HepG2 (cell line): ENCODE data around the gene HECTD1. TPM values are rescaled to one million over a fixed set of nuclear protein-coding genes. Genes with fewer than 3 reads are reported as not detected.
A peak's percentile ranks its signal among the peaks of the same experiment; 100 is the strongest.

Source experiments
- ETV6 ChIP-seq: sonication (generic); formaldehyde crosslinking; conservative IDR thresholded peaks from 2 replicates; pipeline ENCODE4 v1.4.0; 2020; ENCODE audit warnings: missing genetic modification reagents
- SP1 ChIP-seq, 2 experiments: fragments of 450-650 bp in 1 of 2; sonication (generic) in 1 of 2; formaldehyde crosslinking in 1 of 2; IDR thresholded peaks; 2 replicates each; pipeline versions ENCODE4 v1.4.0 to v1.6.1; 2016 to 2020; ENCODE audit warnings: missing genetic modification reagents in 1 of 2
- U2AF1 ChIP-seq: fragments of 200-400 bp; formaldehyde crosslinking; optimal IDR thresholded peaks from 2 replicates; pipeline ENCODE3; 2017; ENCODE audit warnings: mild to moderate bottlenecking, low read depth, low read length
- ZFP36L1 ChIP-seq: sonication (generic); formaldehyde crosslinking; IDR thresholded peaks from 2 replicates; pipeline ENCODE4 v1.8.0; 2022; ENCODE audit warnings: mild to moderate bottlenecking, missing genetic modification reagents, moderate library complexity
- ZNF207 ChIP-seq: fragments of 450-650 bp; IDR thresholded peaks from 2 replicates; pipeline ENCODE4 v1.6.1; 2016; ENCODE audit warnings: antibody characterized with exemption, borderline replicate concordance
- ZSCAN31 ChIP-seq: sonication (generic); formaldehyde crosslinking; IDR thresholded peaks from 2 replicates; pipeline ENCODE4 v1.5.0; 2020; ENCODE audit warnings: low read depth, mild to moderate bottlenecking, missing genetic modification reagents
- polyA plus RNA-seq, 8 experiments: library from polyadenylated mRNA; depleted of rRNA in 3 of 8; stranded (reverse) in 7 of 8; unstranded in 1 of 8; fragments of >200 nt; fragmentation: Illumina TruSeq in 4 of 8; extraction: Trizol in 4 of 8; gene quantifications; 2 replicates each; pipeline versions ENCODE4 v1.2.1 to v1.2.3, GENCODE V29; 2011 to 2016; ENCODE audit warnings: low read depth in 4 of 8, missing spikeins in 1 of 8, mixed read lengths in 1 of 8; ENCODE audit not compliant: insufficient read depth in 1 of 8
- total RNA-seq, 5 experiments: library from RNA; depleted of rRNA; stranded (reverse); fragments of >200 nt; fragmentation: Illumina TruSeq; extraction: Trizol; gene quantifications; 2 replicates each; pipeline ENCODE4 v1.2.3, GENCODE V29; 2016; ENCODE audit warnings: low read depth in 1 of 5
- TF ChIP-seq, protein P1 (sequence below): IDR thresholded peaks from 2 replicates; pipeline ENCODE4 v1.6.1; 2018; ENCODE audit warnings: missing genetic modification reagents, mild to moderate bottlenecking, missing compliant biosample characterization
- TF ChIP-seq, protein P2 (sequence below): fragments of 450-650 bp; IDR thresholded peaks from 2 replicates; pipeline ENCODE4 v1.6.1; 2016
- TF ChIP-seq, protein P3 (sequence below): sonication (generic); formaldehyde crosslinking; IDR thresholded peaks from 2 replicates; pipeline ENCODE4 v1.4.0; 2020; ENCODE audit warnings: missing genetic modification reagents
- TF ChIP-seq, protein P4 (sequence below): sonication (generic); formaldehyde crosslinking; IDR thresholded peaks from 2 replicates; pipeline ENCODE4 v1.8.0; 2022; ENCODE audit warnings: missing genetic modification reagents, mild to moderate bottlenecking, moderate library complexity, borderline replicate concordance
- TF ChIP-seq, protein P5 (sequence below): IDR thresholded peaks from 2 replicates; pipeline ENCODE4 v1.6.1; 2016; ENCODE audit warnings: mild to moderate bottlenecking, missing biosample characterization, missing genetic modification reagents
- TF ChIP-seq, protein P6 (sequence below): sonication (generic); formaldehyde crosslinking; IDR thresholded peaks from 2 replicates; pipeline ENCODE4 v1.8.0; 2022; ENCODE audit warnings: mild to moderate bottlenecking, missing genetic modification reagents, borderline replicate concordance
- TF ChIP-seq, protein P7 (sequence below): sonication (generic); formaldehyde crosslinking; IDR thresholded peaks from 2 replicates; pipeline ENCODE4 v1.4.0; 2020; ENCODE audit warnings: missing genetic modification reagents

Gene HECTD1
- total and polyA plus RNA-seq, 2 of the 13 experiments (the other 11 are each of a cell fraction or from before 2014, with no cell fraction given): 312 to 560 TPM

DNA sequence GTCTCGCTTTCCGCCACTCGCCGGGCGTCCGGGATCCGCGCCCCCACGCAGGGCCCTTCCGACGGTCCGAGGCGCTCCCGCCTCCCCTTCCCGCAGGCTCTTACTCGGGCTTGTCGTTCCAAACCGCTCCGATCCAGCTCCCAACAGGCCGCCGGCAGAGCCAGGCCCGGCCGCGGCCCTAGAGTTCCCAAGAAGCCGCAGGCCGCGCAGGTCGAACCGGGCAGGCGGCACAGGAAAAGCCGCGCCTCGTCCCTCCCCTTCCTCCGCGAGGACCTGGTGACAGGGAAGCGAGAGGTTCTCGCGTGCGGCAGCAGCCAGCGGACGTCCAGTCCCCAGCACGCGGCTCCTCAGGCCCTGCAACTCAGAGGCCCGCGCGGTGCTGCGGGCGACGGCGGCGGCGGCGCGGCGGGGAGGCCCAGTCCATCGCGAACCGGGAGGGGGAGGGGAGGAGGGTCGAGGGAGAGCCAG lies 272 bp downstream of the HECTD1 start (continued):
- TF ChIP-seq, protein P1, sequence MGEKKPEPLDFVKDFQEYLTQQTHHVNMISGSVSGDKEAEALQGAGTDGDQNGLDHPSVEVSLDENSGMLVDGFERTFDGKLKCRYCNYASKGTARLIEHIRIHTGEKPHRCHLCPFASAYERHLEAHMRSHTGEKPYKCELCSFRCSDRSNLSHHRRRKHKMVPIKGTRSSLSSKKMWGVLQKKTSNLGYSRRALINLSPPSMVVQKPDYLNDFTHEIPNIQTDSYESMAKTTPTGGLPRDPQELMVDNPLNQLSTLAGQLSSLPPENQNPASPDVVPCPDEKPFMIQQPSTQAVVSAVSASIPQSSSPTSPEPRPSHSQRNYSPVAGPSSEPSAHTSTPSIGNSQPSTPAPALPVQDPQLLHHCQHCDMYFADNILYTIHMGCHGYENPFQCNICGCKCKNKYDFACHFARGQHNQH (CRISPR knock-in tag): no peak; the same call in 1 of the 2 replicates
- no peak for TF ChIP-seq ZSCAN31 (CRISPR knock-in tag)
- no peak for TF ChIP-seq U2AF1
- peak; percentile 85 for TF ChIP-seq ZFP36L1
- TF ChIP-seq, protein P2, sequence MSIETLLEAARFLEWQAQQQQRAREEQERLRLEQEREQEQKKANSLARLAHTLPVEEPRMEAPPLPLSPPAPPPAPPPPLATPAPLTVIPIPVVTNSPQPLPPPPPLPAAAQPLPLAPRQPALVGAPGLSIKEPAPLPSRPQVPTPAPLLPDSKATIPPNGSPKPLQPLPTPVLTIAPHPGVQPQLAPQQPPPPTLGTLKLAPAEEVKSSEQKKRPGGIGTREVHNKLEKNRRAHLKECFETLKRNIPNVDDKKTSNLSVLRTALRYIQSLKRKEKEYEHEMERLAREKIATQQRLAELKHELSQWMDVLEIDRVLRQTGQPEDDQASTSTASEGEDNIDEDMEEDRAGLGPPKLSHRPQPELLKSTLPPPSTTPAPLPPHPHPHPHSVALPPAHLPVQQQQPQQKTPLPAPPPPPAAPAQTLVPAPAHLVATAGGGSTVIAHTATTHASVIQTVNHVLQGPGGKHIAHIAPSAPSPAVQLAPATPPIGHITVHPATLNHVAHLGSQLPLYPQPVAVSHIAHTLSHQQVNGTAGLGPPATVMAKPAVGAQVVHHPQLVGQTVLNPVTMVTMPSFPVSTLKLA: no peak; the same call in 1 of the 2 replicates
- TF ChIP-seq SP1 (IDR thresholded peaks at IDR 0.05): no peak
- TF ChIP-seq SP1 (CRISPR knock-in tag; IDR thresholded peaks at IDR 0.05): peak; percentile 58; the same call in 1 of the 2 replicates
- TF ChIP-seq, protein P3, sequence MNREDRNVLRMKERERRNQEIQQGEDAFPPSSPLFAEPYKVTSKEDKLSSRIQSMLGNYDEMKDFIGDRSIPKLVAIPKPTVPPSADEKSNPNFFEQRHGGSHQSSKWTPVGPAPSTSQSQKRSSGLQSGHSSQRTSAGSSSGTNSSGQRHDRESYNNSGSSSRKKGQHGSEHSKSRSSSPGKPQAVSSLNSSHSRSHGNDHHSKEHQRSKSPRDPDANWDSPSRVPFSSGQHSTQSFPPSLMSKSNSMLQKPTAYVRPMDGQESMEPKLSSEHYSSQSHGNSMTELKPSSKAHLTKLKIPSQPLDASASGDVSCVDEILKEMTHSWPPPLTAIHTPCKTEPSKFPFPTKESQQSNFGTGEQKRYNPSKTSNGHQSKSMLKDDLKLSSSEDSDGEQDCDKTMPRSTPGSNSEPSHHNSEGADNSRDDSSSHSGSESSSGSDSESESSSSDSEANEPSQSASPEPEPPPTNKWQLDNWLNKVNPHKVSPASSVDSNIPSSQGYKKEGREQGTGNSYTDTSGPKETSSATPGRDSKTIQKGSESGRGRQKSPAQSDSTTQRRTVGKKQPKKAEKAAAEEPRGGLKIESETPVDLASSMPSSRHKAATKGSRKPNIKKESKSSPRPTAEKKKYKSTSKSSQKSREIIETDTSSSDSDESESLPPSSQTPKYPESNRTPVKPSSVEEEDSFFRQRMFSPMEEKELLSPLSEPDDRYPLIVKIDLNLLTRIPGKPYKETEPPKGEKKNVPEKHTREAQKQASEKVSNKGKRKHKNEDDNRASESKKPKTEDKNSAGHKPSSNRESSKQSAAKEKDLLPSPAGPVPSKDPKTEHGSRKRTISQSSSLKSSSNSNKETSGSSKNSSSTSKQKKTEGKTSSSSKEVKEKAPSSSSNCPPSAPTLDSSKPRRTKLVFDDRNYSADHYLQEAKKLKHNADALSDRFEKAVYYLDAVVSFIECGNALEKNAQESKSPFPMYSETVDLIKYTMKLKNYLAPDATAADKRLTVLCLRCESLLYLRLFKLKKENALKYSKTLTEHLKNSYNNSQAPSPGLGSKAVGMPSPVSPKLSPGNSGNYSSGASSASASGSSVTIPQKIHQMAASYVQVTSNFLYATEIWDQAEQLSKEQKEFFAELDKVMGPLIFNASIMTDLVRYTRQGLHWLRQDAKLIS: no peak; the same call in none of the 2 replicates
- TF ChIP-seq, protein P4, sequence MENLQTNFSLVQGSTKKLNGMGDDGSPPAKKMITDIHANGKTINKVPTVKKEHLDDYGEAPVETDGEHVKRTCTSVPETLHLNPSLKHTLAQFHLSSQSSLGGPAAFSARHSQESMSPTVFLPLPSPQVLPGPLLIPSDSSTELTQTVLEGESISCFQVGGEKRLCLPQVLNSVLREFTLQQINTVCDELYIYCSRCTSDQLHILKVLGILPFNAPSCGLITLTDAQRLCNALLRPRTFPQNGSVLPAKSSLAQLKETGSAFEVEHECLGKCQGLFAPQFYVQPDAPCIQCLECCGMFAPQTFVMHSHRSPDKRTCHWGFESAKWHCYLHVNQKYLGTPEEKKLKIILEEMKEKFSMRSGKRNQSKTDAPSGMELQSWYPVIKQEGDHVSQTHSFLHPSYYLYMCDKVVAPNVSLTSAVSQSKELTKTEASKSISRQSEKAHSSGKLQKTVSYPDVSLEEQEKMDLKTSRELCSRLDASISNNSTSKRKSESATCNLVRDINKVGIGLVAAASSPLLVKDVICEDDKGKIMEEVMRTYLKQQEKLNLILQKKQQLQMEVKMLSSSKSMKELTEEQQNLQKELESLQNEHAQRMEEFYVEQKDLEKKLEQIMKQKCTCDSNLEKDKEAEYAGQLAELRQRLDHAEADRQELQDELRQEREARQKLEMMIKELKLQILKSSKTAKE (CRISPR knock-in tag): peak; percentile 22; the same call in 1 of the 2 replicates
- TF ChIP-seq, protein P5, sequence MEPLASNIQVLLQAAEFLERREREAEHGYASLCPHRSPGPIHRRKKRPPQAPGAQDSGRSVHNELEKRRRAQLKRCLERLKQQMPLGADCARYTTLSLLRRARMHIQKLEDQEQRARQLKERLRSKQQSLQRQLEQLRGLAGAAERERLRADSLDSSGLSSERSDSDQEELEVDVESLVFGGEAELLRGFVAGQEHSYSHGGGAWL (CRISPR knock-in tag): peak; percentile 98
- TF ChIP-seq ETV6: peak; percentile 87
- no peak for TF ChIP-seq ZNF207
- TF ChIP-seq, protein P6, sequence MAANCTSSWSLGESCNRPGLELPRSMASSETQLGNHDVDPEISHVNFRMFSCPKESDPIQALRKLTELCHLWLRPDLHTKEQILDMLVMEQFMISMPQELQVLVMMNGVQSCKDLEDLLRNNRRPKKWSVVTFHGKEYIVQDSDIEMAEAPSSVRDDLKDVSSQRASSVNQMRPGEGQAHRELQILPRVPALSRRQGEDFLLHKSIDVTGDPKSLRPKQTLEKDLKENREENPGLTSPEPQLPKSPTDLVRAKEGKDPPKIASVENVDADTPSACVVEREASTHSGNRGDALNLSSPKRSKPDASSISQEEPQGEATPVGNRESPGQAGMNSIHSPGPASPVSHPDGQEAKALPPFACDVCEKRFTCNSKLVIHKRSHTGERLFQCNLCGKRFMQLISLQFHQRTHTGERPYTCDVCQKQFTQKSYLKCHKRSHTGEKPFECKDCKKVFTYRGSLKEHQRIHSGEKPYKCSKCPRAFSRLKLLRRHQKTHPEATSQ (CRISPR knock-in tag): peak; percentile 83
- TF ChIP-seq, protein P7, sequence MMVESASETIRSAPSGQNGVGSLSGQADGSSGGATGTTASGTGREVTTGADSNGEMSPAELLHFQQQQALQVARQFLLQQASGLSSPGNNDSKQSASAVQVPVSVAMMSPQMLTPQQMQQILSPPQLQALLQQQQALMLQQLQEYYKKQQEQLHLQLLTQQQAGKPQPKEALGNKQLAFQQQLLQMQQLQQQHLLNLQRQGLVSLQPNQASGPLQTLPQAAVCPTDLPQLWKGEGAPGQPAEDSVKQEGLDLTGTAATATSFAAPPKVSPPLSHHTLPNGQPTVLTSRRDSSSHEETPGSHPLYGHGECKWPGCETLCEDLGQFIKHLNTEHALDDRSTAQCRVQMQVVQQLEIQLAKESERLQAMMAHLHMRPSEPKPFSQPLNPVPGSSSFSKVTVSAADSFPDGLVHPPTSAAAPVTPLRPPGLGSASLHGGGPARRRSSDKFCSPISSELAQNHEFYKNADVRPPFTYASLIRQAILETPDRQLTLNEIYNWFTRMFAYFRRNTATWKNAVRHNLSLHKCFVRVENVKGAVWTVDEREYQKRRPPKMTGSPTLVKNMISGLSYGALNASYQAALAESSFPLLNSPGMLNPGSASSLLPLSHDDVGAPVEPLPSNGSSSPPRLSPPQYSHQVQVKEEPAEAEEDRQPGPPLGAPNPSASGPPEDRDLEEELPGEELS: no peak; the same call in 1 of the 2 replicates
